ENCODE measurements around the gene OR8G1. TPM values are rescaled to one million over a fixed set of nuclear protein-coding genes. Genes with fewer than 3 reads are reported as not detected.
"Not testable (repeated sequence)": the region's sequence is repeated elsewhere in the genome, so short reads cannot be mapped to it uniquely, and the experiment has no call there.

The OR8G1 gene
- total RNA-seq, 1 donor from 2014 or later = not detected

DNA sequence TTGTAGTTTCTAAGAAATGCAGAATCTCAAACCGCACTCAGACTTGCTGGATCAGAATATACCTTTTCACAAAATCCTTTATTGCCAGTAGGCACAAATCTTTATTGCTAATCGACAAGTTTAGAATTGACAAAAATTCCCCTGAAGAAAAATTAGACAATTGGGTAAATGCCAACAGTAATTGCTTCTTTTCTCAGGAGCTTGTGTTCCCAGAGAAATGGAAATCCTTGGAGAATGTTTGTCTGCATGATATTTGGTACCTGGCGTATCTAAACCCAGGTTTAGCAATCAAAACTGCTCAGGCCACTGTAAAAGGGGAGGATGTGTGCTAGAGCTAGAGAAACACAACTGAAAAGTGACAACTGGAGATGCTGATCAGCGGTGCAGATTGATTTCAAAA lies 15.2 kb downstream of the OR8G1 start, which contains the start of gene OR8G5:
TSS of gene OR8G5 (plus strand) at position 301 of the 400 bp plus-strand sequence. CDS start 8,556 bp downstream, outside the sequence.
- Mint-ChIP-seq H3K27ac (no peak within 1 kb of the TSS), H3K9me3 (no peaks in the 10 kb centered on the region), H3K36me3 (no peaks in the 10 kb centered on the region), H3K4me1 (no peaks in the 10 kb centered on the region), H3K27me3 (ENCODE audit: low read depth) (peaks cover 18% of the 10 kb centered on the region), H3K4me3 (no peak within 1 kb of the TSS)
- no peak for DNase-seq (ENCODE audit: low spot score in 2 of 2, unreplicated experiment in 2 of 2)
- TF ChIP-seq, protein P1, sequence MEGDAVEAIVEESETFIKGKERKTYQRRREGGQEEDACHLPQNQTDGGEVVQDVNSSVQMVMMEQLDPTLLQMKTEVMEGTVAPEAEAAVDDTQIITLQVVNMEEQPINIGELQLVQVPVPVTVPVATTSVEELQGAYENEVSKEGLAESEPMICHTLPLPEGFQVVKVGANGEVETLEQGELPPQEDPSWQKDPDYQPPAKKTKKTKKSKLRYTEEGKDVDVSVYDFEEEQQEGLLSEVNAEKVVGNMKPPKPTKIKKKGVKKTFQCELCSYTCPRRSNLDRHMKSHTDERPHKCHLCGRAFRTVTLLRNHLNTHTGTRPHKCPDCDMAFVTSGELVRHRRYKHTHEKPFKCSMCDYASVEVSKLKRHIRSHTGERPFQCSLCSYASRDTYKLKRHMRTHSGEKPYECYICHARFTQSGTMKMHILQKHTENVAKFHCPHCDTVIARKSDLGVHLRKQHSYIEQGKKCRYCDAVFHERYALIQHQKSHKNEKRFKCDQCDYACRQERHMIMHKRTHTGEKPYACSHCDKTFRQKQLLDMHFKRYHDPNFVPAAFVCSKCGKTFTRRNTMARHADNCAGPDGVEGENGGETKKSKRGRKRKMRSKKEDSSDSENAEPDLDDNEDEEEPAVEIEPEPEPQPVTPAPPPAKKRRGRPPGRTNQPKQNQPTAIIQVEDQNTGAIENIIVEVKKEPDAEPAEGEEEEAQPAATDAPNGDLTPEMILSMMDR (IDR thresholded peaks at IDR 0.05; ENCODE audit: unreplicated experiment) = no peak

DNA sequence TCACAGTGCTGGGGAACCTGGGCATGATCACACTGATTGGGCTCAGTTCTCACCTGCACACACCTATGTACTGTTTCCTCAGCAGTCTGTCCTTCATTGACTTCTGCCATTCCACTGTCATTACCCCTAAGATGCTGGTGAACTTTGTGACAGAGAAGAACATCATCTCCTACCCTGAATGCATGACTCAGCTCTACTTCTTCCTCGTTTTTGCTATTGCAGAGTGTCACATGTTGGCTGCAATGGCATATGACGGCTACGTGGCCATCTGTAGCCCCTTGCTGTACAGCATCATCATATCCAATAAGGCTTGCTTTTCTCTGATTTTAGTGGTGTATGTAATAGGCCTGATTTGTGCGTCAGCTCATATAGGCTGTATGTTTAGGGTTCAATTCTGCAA lies 24.1 kb downstream of the OR8G1 start:
- not testable (repeated sequence) for H3K27ac Mint-ChIP-seq; DNase-seq (ENCODE audit: low spot score in 2 of 2, unreplicated experiment in 2 of 2); H3K27me3 Mint-ChIP-seq (ENCODE audit: low read depth); H3K9me3 Mint-ChIP-seq; H3K36me3 Mint-ChIP-seq; H3K4me1 Mint-ChIP-seq; H3K4me3 Mint-ChIP-seq

DNA sequence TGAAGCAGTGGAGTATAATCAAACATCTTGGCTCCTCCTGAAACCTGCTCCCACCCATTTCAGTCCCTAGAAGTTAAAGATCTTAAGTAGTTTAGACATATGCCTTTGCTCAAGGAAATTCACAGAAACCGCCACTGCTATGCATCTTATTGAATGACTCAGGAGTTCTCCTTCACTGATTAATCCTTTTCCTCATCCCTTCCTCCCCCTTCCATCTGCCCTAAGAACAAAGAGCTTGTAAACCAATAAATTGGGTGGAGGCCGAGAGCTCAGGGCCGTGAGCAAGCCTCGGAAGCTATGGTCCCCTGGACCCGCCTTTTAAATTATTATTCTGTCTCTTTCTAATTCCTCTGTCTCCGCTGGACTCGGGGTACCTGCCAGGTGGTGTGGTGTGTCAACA lies 30.0 kb downstream of the OR8G1 start:
- H3K9me3 Mint-ChIP-seq, H3K4me1 Mint-ChIP-seq: not testable (repeated sequence)

DNA sequence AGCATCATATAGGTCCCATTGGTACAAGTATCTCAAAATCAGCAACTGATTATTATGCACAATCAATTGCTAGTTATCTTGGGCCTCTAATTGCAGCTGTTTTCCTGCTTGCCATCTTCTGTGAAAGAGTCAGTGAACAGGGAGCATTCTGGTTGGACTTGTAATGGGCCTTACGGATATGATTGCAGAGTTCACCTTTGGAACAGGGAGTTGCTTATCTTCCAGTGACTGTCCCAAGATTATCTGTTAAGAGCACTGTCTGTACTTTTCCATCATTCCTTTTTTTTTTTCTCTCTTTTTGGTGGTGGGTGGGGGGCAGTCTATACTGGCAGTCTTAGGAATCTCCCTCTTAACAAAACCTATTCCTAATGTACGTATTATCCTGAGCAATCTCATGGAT lies 33.1 kb downstream of the OR8G1 start:
- no peak overlapping the region for H3K27ac Mint-ChIP-seq
- no peaks in the 10 kb centered on the region for H3K4me1 Mint-ChIP-seq
- H3K9me3 Mint-ChIP-seq = no peaks in the 10 kb centered on the region
- no peaks in the 10 kb centered on the region for H3K27me3 Mint-ChIP-seq (ENCODE audit: low read depth)
- no peak overlapping the region for H3K4me3 Mint-ChIP-seq
- no peaks in the 10 kb centered on the region for H3K36me3 Mint-ChIP-seq
- DNase-seq (ENCODE audit: low spot score in 2 of 2, unreplicated experiment in 2 of 2) = no peak
- TF ChIP-seq, protein P1 (IDR thresholded peaks at IDR 0.05; ENCODE audit: unreplicated experiment) = no peak

More for the DNA sequence above, 30.0 kb downstream of the OR8G1 start:
- not testable (repeated sequence) for H3K36me3 Mint-ChIP-seq; H3K27me3 Mint-ChIP-seq (ENCODE audit: low read depth); H3K4me3 Mint-ChIP-seq; H3K27ac Mint-ChIP-seq; DNase-seq (ENCODE audit: low spot score in 2 of 2, unreplicated experiment in 2 of 2)

DNA sequence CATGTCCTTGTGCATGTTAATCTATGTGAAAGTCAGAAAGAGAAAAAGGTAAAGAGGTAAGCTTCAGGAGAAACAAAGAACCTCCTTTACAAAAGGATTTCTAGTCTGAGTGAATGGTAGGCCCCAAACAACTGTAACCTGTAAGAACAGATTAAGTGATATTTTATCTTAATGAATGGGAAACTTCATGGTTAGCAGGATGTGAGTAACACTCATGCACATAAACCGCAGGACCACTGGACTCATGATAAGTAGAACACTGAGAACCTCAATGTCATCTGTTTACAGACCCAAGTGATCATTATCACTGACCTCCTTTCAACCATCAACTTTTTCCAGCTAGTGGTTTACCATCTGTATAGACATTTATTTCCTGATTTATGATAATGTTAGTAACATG lies 35.2 kb downstream of the OR8G1 start:
- DNase-seq (ENCODE audit: low spot score in 2 of 2, unreplicated experiment in 2 of 2) = no peak
- Mint-ChIP-seq H3K27me3 (ENCODE audit: low read depth) (no peaks in the 10 kb centered on the region), H3K27ac (no peak overlapping the region), H3K4me3 (no peak overlapping the region), H3K36me3 (no peaks in the 10 kb centered on the region), H3K4me1 (no peaks in the 10 kb centered on the region), H3K9me3 (peaks cover 11% of the 10 kb centered on the region)
- TF ChIP-seq, protein P1 (IDR thresholded peaks at IDR 0.05; ENCODE audit: unreplicated experiment) = no peak

DNA sequence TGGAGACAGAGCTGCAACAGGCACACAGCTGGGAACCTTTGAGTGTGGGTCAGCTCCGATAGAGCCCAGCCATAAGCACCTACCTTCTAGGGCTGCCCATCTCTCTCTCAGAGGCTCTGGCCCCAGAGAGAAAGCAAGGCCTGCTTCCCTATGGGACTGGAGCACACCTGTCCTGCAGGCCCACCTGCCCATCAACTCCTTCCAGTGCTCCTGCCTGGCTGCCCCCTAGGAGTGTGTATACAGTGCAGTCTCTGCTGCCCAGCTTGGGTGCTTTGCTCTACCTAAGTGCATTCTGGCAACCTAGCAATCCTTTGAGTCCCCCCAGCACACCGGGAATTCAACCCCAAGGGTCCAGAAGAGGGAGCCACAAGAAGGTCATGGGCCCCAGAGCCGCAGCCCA lies 36.3 kb downstream of the OR8G1 start:
- Mint-ChIP-seq H3K4me3 (no peak overlapping the region), H3K27me3 (ENCODE audit: low read depth) (no peaks in the 10 kb centered on the region), H3K9me3 (peaks cover 23% of the 10 kb centered on the region), H3K4me1 (no peaks in the 10 kb centered on the region), H3K36me3 (no peaks in the 10 kb centered on the region), H3K27ac (no peak overlapping the region)
- TF ChIP-seq, protein P1 (IDR thresholded peaks at IDR 0.05; ENCODE audit: unreplicated experiment) = no peak
- DNase-seq (ENCODE audit: low spot score in 2 of 2, unreplicated experiment in 2 of 2) = no peak

DNA sequence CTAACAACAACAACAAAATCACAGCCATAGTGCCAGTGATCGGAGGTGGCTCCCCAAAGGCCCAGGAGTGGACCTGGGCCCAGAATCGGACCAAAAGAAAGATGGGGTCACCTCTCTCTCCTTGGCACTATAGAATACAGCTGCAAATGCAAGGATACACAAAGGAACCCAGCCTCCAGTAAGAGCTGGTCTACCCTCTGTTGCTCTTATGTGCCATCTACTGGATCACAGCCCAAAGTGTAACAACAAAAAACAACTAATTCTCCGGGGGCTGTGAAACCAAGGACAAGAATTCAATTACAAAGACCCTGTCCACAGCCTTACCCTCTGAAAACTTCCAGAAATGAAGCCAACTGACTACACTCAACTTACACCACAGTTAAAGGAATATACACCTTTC lies 36.9 kb downstream of the OR8G1 start:
- no peak overlapping the region for H3K4me3 Mint-ChIP-seq
- H3K27me3 Mint-ChIP-seq (ENCODE audit: low read depth) = no peaks in the 10 kb centered on the region
- no peak for DNase-seq (ENCODE audit: low spot score in 2 of 2, unreplicated experiment in 2 of 2)
- H3K4me1 Mint-ChIP-seq = no peaks in the 10 kb centered on the region
- H3K27ac Mint-ChIP-seq = no peak overlapping the region
- TF ChIP-seq, protein P1 (IDR thresholded peaks at IDR 0.05; ENCODE audit: unreplicated experiment) = no peak
- H3K9me3 Mint-ChIP-seq = peaks cover 23% of the 10 kb centered on the region
- no peaks in the 10 kb centered on the region for H3K36me3 Mint-ChIP-seq
